A673 (cell line): ENCODE measurements around the gene TTC22.

Experiments used
- CTCF ChIP-seq: fragments of 300-800, 200-600 bp; sonication (generic); conservative IDR thresholded peaks from 2 replicates; pipeline ENCODE4 v1.5.1; 2017; ENCODE audit warnings: low read depth, mild to moderate bottlenecking, antibody characterized with exemption, low read length, moderate library complexity, mixed read lengths
- EZH2 ChIP-seq: fragments of 200-600 bp; sonication (generic); IDR thresholded peaks from 2 replicates; pipeline ENCODE4 v1.6.1; 2017; ENCODE audit warnings: borderline replicate concordance, low read depth, mild to moderate bottlenecking, mixed read lengths, antibody characterized with exemption, low read length; ENCODE audit not compliant: poor library complexity, severe bottlenecking

- TF ChIP-seq EZH2 (no peak), CTCF (no peak)
These were observed 8.3 kb downstream of the TTC22 start for GRCh38 chr1:54792686-54793282.
